Lower leg skin (tissue), 3 donors: ENCODE measurements around the gene RBM6.

Experiments
- CTCF ChIP-seq, 3 donors: fragments of 450-650 bp; IDR thresholded peaks; one replicate each; pipeline ENCODE4 v1.5.1; 2016; ENCODE audit warnings: antibody characterized with exemption in 3 of 3, mild to moderate bottlenecking in 3 of 3, moderate library complexity in 2 of 3
- POLR2A ChIP-seq, 2 donors: fragments of 450-650 bp; IDR thresholded peaks; one replicate each; pipeline ENCODE4 v1.6.1; 2016 to 2017; ENCODE audit warnings: antibody characterized with exemption in 2 of 2, mild to moderate bottlenecking in 1 of 2, moderate library complexity in 1 of 2

- TF ChIP-seq CTCF (IDR thresholded peaks at IDR 0.05) = no peak
- TF ChIP-seq POLR2A (IDR thresholded peaks at IDR 0.05) = no peak
Observed at GRCh38 chr3:50117120-50117519, 177.2 kb downstream of the RBM6 start.
